ENCODE data around the gene APOLD1.
"Not testable (repeated sequence)": the region's sequence is repeated elsewhere in the genome, so short reads cannot be mapped to it uniquely, and the experiment has no call there.

APOLD1 gene

GRCh38 chr12:12807970-12808702, 22.7 kb downstream of the APOLD1 start:
- DNase-seq, result peak; percentile 59
- peak; percentile 64 for ATAC-seq

DNA sequence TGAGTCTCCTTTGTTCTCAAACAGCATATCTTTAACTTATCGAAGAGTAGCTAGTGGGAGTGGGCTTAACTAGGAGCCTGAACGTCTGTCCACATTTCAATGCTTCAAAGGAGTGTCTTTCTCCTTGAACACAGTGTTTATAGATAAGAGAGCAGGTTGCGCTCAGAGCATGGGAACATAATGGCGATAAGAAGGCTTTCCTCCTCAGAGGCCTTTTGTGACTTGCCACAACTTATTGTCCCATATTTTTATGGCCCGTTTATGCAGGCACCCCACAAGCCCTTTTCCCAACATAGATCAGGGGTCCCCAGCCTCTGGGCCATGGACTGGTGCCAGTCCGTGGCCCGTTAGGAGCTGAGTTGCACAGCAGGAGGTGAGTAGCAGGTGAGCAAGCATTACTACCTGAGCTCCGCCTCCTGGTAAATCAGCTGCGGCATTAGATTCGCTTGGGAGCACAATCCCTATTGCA, 25.1 kb downstream of the APOLD1 start:
- no peak for DNase-seq
- no peak for ATAC-seq

GRCh38 chr12:12811343-12811742, 25.9 kb downstream of the APOLD1 start:
- ATAC-seq (no peak), DNase-seq (no peak)

GRCh38 chr12:12812174-12812573, 26.7 kb downstream of the APOLD1 start:
- no peak for DNase-seq

GRCh38 chr12:12812618-12813119, 27.2 kb downstream of the APOLD1 start:
- no peak for ATAC-seq
- DNase-seq, result no peak

More at GRCh38 chr12:12812174-12812573, 26.7 kb downstream of the APOLD1 start:
- ATAC-seq, result no peak

GRCh38 chr12:12813120-12814101, 28.0 kb downstream of the APOLD1 start, which contains the start of gene DDX47:
Gene DDX47, plus strand, starts transcription at chr12:12813346. Its CDS starts 22 bp downstream, at chr12:12813368.
- ATAC-seq (peak; percentile 97), DNase-seq (peak; percentile 99)

DNA sequence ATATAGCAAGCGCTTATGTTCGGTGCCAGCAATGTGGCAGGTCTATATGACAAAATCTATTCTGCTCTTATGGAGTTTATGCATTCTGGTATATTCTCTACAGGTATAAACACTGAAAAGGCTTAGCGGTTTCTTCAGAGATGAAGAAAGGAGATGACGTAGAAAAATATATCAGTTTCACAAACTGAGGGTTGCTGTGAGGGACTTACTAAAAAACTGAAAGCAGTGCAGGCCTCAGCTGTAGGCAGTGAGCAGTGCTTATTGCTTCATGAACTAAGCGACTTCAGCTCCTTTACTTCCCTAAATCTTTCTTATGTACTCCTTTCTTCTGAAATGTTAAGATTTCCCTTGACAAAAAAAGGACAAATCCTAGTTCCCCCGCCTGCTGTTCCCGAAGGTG, 32.2 kb downstream of the APOLD1 start:
- no peak for DNase-seq
- no peak for ATAC-seq

DNA sequence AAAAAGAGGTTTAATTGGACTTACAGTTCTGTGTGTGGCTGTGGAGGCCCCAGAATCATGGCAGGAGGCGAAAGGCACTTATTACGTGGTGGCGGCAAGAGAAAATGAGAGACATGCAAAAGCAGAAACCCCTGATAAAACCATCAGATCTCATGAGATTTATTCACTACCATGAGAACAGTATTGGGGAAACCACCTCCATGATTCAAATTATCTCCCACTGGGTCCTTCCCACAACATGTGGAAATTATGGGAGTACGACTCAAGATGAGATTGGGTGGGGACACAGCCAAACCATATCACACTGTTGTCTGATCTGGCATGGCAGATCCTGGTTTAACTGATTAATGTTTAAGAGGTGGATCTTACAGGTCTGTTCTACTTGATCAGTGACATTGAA, 33.2 kb downstream of the APOLD1 start:
- ATAC-seq, result peak; percentile 40
- no peak for DNase-seq

GRCh38 chr12:12819221-12819620, 33.8 kb downstream of the APOLD1 start:
- DNase-seq, result no peak
- ATAC-seq, result no peak

GRCh38 chr12:12819752-12820311, 34.4 kb downstream of the APOLD1 start:
- ATAC-seq (no peak), DNase-seq (no peak)

DNA sequence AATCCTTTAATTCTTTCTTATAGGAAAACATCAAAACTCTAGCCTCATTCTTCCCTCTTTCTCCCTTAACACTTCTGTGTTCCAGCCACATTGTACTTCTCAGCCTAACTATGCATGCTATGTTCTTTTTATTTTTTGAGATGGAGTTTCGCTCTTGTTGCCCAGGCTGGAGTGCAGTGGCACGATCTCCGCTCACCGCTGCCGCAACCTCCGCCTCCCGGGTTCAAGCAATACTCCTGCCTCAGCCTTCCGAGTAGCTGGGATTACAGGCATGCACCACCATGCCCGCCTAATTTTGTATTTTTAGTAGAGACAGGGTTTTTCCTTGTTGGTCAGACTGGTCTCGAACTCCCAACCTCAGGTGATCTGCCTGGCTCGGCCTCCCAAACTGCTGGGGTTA, 34.9 kb downstream of the APOLD1 start:
- not testable (repeated sequence) for ATAC-seq, DNase-seq

DNA sequence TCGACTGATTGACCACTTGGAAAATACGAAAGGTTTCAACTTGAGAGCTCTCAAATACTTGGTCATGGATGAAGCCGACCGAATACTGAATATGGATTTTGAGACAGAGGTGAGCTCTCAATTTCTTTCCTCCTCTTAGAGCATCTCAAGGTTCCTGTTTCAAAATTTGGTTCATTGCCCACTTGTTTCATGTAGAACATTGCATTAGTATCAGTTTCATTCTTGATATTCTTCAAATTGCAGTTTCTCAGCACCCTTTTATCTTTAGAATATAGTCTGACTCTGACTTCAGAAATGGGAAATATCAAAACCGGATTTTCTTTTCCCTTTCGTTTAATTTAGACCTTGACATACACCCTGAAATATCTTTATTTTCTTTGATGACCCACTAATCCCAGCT, 36.5 kb downstream of the APOLD1 start:
- DNase-seq, result no peak
- ATAC-seq, result no peak

DNA sequence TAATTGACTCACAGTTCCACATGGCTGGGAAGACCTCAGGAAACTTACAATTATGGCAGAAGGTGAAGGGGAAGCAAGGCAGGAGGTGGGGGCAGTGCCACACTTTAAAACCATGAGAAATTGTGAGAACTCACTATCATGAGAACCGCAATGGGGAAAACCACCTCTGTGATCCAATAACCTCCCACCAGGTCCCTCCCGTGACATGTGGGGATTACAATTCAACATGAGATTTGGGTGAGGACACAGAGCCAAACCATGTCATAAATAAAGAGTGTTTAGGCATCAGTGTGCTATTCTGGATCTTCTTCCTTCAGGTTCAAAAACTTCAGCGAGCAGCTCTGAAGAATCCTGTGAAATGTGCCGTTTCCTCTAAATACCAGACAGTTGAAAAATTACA, 37.4 kb downstream of the APOLD1 start:
- ATAC-seq (no peak), DNase-seq (no peak)

- DNase-seq (no peak), ATAC-seq (no peak)
These were observed 37.8 kb downstream of the APOLD1 start for GRCh38 chr12:12823300-12823699.

DNA sequence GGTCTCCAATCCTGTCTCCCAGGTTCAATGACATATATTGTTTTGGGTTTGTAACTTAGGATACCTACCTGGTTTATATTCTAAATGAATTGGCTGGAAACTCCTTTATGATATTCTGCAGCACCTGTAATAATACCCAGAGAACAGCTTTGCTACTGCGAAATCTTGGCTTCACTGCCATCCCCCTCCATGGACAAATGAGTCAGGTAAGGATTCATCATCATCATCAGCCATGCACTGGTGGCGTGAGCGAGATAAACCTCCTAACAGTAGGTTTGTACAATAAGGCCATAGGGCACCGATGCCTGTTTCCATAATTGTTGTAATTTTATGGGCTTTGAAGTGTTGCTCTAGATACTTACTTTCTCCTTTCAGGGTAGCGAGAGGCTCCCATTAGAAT, 38.4 kb downstream of the APOLD1 start:
- DNase-seq (no peak), ATAC-seq (no peak)

DNA sequence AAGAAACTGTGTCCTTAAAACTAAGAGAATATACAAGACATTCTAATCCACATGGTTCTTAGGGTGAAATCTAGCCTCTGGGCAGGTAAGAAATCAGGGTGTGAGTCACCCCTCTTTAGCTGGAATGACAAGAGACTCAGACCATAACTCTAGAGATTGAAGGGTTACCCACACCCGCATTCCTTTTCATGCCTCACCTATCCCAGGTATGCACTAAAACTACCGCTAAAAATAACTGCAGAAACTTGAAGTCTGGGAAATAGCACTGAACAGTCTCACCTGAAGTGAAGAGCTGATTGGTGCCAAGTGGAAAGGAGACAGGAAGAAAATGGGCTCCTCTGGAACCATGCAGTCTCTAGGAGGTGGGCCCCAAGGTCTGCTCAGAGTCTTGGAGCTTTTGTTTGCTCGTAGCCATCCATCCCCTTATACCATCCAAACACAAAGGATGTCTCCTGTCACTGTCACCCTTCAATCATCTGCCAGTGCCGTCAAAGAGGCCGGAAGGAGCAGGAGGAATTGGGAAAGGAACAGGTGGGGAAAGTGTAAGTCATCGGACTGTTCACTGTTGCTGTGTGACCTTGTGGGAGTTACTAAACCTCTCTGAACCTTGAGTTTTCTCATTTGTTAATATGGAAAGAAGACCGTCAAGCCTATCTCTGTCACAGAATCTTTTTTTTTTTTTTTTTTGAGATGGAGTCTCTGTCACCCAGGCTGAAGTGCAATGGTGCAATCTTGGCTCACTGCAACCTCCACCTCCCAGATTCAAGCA, 50.1 kb downstream of the APOLD1 start:
- ATAC-seq, result no peak

GRCh38 chr12:12836571-12836970, 51.1 kb downstream of the APOLD1 start:
- no peak for ATAC-seq
- DNase-seq, result no peak

More for the DNA sequence above, 50.1 kb downstream of the APOLD1 start:
- no peak for DNase-seq

- ATAC-seq (peak; percentile 91), DNase-seq (peak; percentile 47)
These were observed 51.8 kb downstream of the APOLD1 start for GRCh38 chr12:12837025-12837812.

DNA sequence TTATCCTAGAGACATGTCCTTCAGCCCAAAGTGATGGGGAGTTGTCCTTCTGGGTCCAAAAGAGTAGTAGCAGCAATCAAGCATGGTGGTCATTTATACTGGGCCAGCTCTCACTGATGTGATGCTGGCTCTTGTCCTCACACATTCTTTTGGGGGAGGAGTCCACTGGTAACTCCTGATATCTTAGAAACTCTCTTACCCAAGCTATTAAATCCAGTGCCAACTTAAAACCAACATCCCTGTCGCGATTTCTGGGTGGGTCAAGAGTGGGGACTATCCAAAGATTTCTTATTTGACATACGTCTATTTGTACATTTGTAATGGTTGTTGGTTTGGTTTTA, 52.3 kb downstream of the APOLD1 start:
- no peak for ATAC-seq
- DNase-seq, result no peak

DNA sequence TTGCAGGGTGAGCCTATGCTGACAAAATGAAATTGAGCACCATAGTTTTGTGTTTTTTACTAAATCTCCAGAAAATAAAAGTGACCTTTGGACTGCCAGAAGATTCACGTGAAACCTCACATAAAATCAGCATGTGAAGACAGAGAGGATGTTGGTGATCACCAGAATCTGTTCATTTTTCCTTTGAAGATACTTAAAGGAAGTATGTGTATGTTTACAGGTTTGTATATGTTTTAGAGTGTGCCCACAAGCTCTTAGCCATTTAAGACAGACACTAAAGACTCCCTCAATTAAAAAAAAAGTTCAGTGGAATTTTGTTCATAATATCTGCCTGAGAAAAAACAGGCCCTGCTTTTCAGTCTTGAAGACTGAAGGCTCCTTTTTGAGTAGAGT, 53.5 kb downstream of the APOLD1 start:
- DNase-seq (no peak), ATAC-seq (no peak)

DNA sequence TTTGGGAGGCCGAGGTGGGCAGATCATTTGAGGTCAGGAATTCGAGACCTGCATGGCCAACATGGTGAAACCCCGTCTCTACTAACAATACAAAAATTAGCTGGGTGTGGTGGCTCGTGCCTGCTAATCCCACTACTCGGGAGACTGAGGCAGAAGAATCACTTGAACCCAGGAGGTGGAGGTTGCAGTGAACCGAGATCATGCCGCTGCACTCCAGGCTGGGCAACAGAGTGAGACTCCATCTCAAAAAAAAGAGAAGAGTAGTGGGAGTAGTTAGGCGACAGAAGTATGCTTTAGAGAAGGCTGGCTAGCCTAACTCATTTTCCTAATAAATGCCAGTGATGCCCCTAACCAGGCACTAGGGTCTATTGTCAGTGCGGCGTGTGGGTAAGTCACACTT, 54.0 kb downstream of the APOLD1 start:
- DNase-seq, ATAC-seq: not testable (repeated sequence)

Data from stimulated activated naive CD8-positive, alpha-beta T cell treated with anti-CD3 and anti-CD28 coated beads, Interleukin-15, Interleukin-2, amounts not matched to agents 100 U/mL and 50 U/mL, for 24 hours (primary cell).